GM23248 (cell line): ENCODE data around the gene CDR2L. TPM values are rescaled to one million over a fixed set of nuclear protein-coding genes. Genes with fewer than 3 reads are reported as not detected.

Source experiments
- DNase-seq: peaks from one replicate; pipeline ENCODE4 v3.0.0-alpha.2; 2015
- H2AFZ ChIP-seq: fragments of 200-600 bp; sonication (generic); 2 replicates; pipeline ENCODE4 v1.6.1; 2016; ENCODE audit warnings: antibody characterized with exemption
- H3F3A ChIP-seq: fragments of 200-600 bp; sonication (generic); 2 replicates; pipeline ENCODE4 v1.6.1; 2016; ENCODE audit warnings: mild to moderate bottlenecking, antibody characterized with exemption, mixed run types; ENCODE audit not compliant: insufficient read depth
- H3K27ac ChIP-seq: fragments of 200-600 bp; sonication (generic); 2 replicates; pipeline ENCODE4 v1.5.1; 2016; ENCODE audit warnings: mild to moderate bottlenecking
- H3K27me3 ChIP-seq: fragments of 200-600 bp; sonication (generic); replicated peaks from 2 replicates; pipeline ENCODE4 v1.6.1; 2016; ENCODE audit warnings: mild to moderate bottlenecking; ENCODE audit not compliant: insufficient read depth
- H3K36me3 ChIP-seq: fragments of 200-600 bp; sonication (generic); 2 replicates; pipeline ENCODE4 v1.6.1; 2016; ENCODE audit warnings: low read depth, mild to moderate bottlenecking
- H3K4me1 ChIP-seq: fragments of 200-600 bp; sonication (generic); 2 replicates; pipeline ENCODE4 v1.6.1; 2016; ENCODE audit warnings: mild to moderate bottlenecking; ENCODE audit not compliant: insufficient read depth
- H3K4me2 ChIP-seq: fragments of 200-600 bp; sonication (generic); one replicate; pipeline ENCODE4 v1.6.1; 2016; ENCODE audit warnings: mild to moderate bottlenecking; ENCODE audit not compliant: unreplicated experiment
- H3K4me3 ChIP-seq: fragments of 200-600 bp; sonication (generic); 2 replicates; pipeline ENCODE4 v1.5.1; 2016; ENCODE audit warnings: mild to moderate bottlenecking
- H3K79me2 ChIP-seq: fragments of 200-600 bp; sonication (generic); 2 replicates; pipeline ENCODE4 v1.6.1; 2016; ENCODE audit warnings: mild to moderate bottlenecking; ENCODE audit not compliant: insufficient read depth
- H3K9ac ChIP-seq: fragments of 200-600 bp; sonication (generic); 2 replicates; pipeline ENCODE4 v1.6.1; 2016; ENCODE audit warnings: mild to moderate bottlenecking
- H3K9me2 ChIP-seq: fragments of 200-600 bp; sonication (generic); 2 replicates; pipeline ENCODE4 v1.6.1; 2016; ENCODE audit warnings: mixed run types, mild to moderate bottlenecking, moderate library complexity; ENCODE audit not compliant: insufficient read depth
- H3K9me3 ChIP-seq: fragments of 200-600 bp; sonication (generic); one replicate; pipeline ENCODE4 v1.6.1; 2017; ENCODE audit warnings: low read depth
- H4K20me1 ChIP-seq: fragments of 200-600 bp; sonication (generic); 2 replicates; pipeline ENCODE4 v1.6.0; 2016; ENCODE audit not compliant: insufficient read depth
- EZH2 ChIP-seq: fragments of 200-600 bp; sonication (generic); IDR thresholded peaks from 2 replicates; pipeline ENCODE4 v1.6.1; 2018; ENCODE audit warnings: antibody characterized with exemption, mild to moderate bottlenecking; ENCODE audit not compliant: insufficient read depth, poor library complexity, severe bottlenecking
- EZH2phosphoT487 ChIP-seq: fragments of 200-600 bp; sonication (generic); IDR thresholded peaks from 2 replicates; pipeline ENCODE4 v1.6.1; 2018; ENCODE audit warnings: antibody characterized with exemption, moderate library complexity, mild to moderate bottlenecking, low read depth; ENCODE audit not compliant: insufficient read depth
- WGBS, 2 experiments: methylation state at CpG; one replicate each; pipeline ENCODE4 v1.1.6; 2015 to 2017; ENCODE audit warnings: low lambda C conversion rate in 2 of 2, low coverage in 1 of 2; ENCODE audit errors: missing lambda C conversion rate in 2 of 2; 5-methylcytosine and 5-hydroxymethylcytosine counted together
- in situ Hi-C: fragments of 300-500 bp; cut with MboI; formaldehyde crosslinking; loops from 2 replicates; pipeline ENCODE4 v1.15.0; 2020
- polyA plus RNA-seq: library from polyadenylated mRNA; unstranded; fragments of >200 nt; fragmentation: Nextera tagmentation; extraction: Ambion mirVana; gene quantifications from 2 replicates; pipeline ENCODE4 v1.2.1, GENCODE V29; 2016
- total RNA-seq: library from RNA; depleted of rRNA; stranded (reverse); fragments of >200 nt; shearing (Covaris generic); gene quantifications from 2 replicates; pipeline ENCODE4 v1.2.3, GENCODE V29; 2014

CDR2L gene
- total and polyA plus RNA-seq, 2 experiments from 2014 or later = 18.0 to 23.9 TPM

GRCh38 chr17:74949455-74950115 is 37.8 kb upstream of the CDR2L start:
- no peak overlapping the region for H2AFZ ChIP-seq
- TF ChIP-seq EZH2 = no peak
- TF ChIP-seq EZH2phosphoT487 = no peak
- no peaks in the 10 kb centered on the region for H4K20me1 ChIP-seq
- no peaks in the 10 kb centered on the region for H3K79me2 ChIP-seq
- in situ Hi-C loops = no loop called here
- H3K9me3 ChIP-seq = no peaks in the 10 kb centered on the region
- no peaks in the 10 kb centered on the region for H3K4me1 ChIP-seq
- DNase-seq = no peak
- H3K27ac ChIP-seq = no peak overlapping the region
- H3K4me3 ChIP-seq = no peak overlapping the region
- WGBS, 2 experiments = 28 to 34% methylated on average over 10 to 11 of the region's 12 CpGs
- H3K27me3 ChIP-seq = peaks cover 28% of the 10 kb centered on the region
- no peak overlapping the region for H3K9ac ChIP-seq
- no peak overlapping the region for H3K4me2 ChIP-seq
- H3F3A ChIP-seq = no peaks in the 10 kb centered on the region
- H3K36me3 ChIP-seq = no peaks in the 10 kb centered on the region
- no peaks in the 10 kb centered on the region for H3K9me2 ChIP-seq

GRCh38 chr17:74950207-74950606 is 37.2 kb upstream of the CDR2L start:
- H3K4me3 ChIP-seq = no peak overlapping the region
- H3K79me2 ChIP-seq = no peaks in the 10 kb centered on the region
- H3K27ac ChIP-seq = no peak overlapping the region
- in situ Hi-C loops = no loop called here
- no peaks in the 10 kb centered on the region for H3K36me3 ChIP-seq
- no peak overlapping the region for H3K9ac ChIP-seq
- peaks cover 23% of the 10 kb centered on the region for H3K27me3 ChIP-seq
- TF ChIP-seq EZH2 (no peak), EZH2phosphoT487 (no peak)
- no peaks in the 10 kb centered on the region for H4K20me1 ChIP-seq
- H3K9me2 ChIP-seq = no peaks in the 10 kb centered on the region
- no peaks in the 10 kb centered on the region for H3K9me3 ChIP-seq
- DNase-seq = no peak
- WGBS, 2 experiments = 58 to 59% methylated on average over 7 to 8 of the region's 8 CpGs
- no peaks in the 10 kb centered on the region for H3F3A ChIP-seq
- H3K4me1 ChIP-seq = no peaks in the 10 kb centered on the region
- H2AFZ ChIP-seq = no peak overlapping the region
- H3K4me2 ChIP-seq = no peak overlapping the region

- H3K36me3 ChIP-seq = no peaks in the 10 kb centered on the region
- in situ Hi-C loops = no loop called here
- no peaks in the 10 kb centered on the region for H3K9me2 ChIP-seq
- no peaks in the 10 kb centered on the region for H3K9me3 ChIP-seq
- no peak overlapping the region for H3K4me3 ChIP-seq
- DNase-seq = no peak
- no peak overlapping the region for H2AFZ ChIP-seq
- no peak for TF ChIP-seq EZH2phosphoT487
- no peak for TF ChIP-seq EZH2
- H3K79me2 ChIP-seq = no peaks in the 10 kb centered on the region
- no peaks in the 10 kb centered on the region for H3F3A ChIP-seq
- no peaks in the 10 kb centered on the region for H3K4me1 ChIP-seq
- no peak overlapping the region for H3K4me2 ChIP-seq
- no peak overlapping the region for H3K9ac ChIP-seq
- no peak overlapping the region for H3K27ac ChIP-seq
- WGBS, 2 experiments = 36 to 46% methylated on average over 3 of the region's 3 CpGs
- H4K20me1 ChIP-seq = no peaks in the 10 kb centered on the region
- peaks cover 14% of the 10 kb centered on the region; the same call in 1 of the 2 replicates for H3K27me3 ChIP-seq
Observed at GRCh38 chr17:74951065-74951464, 36.4 kb upstream of the CDR2L start.

- H3K27me3 ChIP-seq = peaks cover 12% of the 10 kb centered on the region; the same call in 1 of the 2 replicates
- in situ Hi-C loops = no loop called here
- no peak for DNase-seq
- no peaks in the 10 kb centered on the region for H3K9me3 ChIP-seq
- no peaks in the 10 kb centered on the region for H3K4me1 ChIP-seq
- H3K36me3 ChIP-seq = no peaks in the 10 kb centered on the region
- 55 to 79% methylated on average over 16 to 32 of the region's 32 CpGs for WGBS, 2 experiments
- no peaks in the 10 kb centered on the region for H3F3A ChIP-seq
- H3K79me2 ChIP-seq = no peaks in the 10 kb centered on the region
- no peak overlapping the region for H3K4me2 ChIP-seq
- no peaks in the 10 kb centered on the region for H4K20me1 ChIP-seq
- no peaks in the 10 kb centered on the region for H3K9me2 ChIP-seq
- TF ChIP-seq EZH2 (no peak), EZH2phosphoT487 (no peak)
- no peak overlapping the region for H3K9ac ChIP-seq
- no peak overlapping the region for H3K4me3 ChIP-seq
- H2AFZ ChIP-seq = no peak overlapping the region
- no peak overlapping the region for H3K27ac ChIP-seq
Observed at GRCh38 chr17:74951680-74952421, 35.6 kb upstream of the CDR2L start.
